Skeletal muscle cell (primary cell): ENCODE measurements around the gene NUP98.

ENCODE experiments used
- DNase-seq: peaks from one replicate; pipeline ENCODE4 v3.0.0-alpha.2; 2010; ENCODE audit warnings: low read depth
- H3K4me3 ChIP-seq: 2 replicates; pipeline ENCODE4 v1.5.1; 2011; ENCODE audit warnings: low read depth, mild to moderate bottlenecking, control low read depth, low read length, moderate library complexity

The NUP98 gene

DNA sequence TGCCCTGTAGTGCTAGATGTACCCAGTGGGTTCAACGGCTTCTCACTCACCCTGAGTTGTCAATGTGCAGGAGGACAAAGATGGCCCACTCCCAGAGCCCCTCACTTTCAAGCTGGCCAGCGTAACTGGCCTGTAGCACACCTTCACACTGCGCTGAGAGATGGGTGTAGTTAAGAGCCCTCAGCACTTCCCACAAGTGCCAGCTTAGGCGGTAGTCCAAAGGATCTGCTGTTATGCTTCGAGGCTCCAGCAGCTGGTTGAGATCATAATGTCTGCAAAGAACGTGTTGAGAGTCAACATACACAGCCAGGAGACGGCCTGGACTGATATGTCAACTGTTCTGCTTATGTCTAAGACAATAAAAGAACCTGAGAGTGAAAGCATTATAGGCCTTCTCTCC lies 111.4 kb downstream of the NUP98 start:
- H3K4me3 ChIP-seq = no peak overlapping the region
- no peak for DNase-seq

DNA sequence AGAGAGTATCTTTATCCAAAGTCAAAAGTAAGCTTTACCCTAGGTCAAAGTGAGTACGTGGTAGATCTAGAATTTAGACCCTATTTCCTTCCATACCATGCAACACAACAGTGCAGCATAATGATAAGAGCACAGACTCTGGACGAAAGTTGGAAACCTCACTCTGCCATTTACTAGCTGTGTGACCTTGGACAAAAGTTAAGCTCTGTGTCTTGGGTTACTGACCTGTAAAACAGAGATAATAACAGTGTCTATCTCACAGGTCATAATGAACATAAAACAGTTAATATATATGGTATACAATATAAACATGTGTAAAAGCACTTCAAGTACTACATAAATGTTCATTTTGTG lies 112.6 kb downstream of the NUP98 start:
- H3K4me3 ChIP-seq = no peak overlapping the region
- no peak for DNase-seq

DNA sequence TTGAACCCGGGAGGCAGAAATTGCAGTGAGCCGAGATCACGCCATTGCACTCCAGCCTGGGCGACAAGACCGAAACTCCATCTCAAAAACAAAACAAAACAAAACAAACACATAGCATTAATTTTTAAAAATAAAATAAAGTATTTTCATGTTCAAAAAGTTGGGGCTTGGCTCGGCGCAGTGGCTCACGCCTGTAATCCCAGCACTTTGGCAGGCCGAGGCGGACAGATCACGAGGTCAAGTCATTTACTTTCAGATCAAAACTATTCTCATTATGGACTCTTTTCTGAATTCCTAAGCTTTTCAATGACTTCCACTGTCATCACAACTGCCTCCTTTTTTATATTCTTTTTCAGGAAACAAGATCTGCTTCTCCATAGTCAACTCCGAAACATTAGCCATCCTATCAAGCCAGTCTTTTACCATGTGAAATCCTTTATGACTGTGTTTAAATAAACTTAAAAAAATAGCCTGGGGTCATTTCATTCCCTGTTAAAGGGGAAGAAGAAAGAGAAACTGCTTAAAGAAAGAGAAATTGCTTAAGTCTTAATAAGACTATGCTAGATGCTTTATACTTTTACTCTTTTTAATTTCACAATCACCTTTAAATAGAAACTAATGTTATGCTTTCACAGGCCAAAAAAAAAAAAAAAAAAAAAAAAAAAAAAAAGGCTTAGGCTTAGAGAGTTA lies 113.1 kb downstream of the NUP98 start:
- no peak for DNase-seq
- no peak overlapping the region for H3K4me3 ChIP-seq

DNA sequence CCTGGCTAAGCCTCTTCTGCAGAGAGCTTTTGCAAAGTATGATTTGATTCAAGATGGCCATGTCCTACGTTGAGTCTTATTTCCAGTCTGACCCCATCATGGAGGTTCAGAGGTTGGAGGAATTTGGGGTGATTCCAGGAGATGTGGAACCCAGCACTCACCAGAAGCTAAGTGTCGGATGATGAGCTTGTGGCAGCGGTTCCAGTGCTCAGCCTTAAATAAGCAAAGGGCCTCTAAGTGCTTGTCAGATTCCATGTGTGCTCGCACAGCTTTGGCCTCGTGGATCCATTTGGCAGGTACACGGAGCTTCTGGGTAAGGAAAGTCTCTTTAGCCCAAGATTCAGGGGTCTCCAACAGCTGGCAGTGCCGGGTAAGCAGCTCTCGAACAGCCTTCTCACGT lies 114.3 kb downstream of the NUP98 start:
- no peak for DNase-seq

DNA sequence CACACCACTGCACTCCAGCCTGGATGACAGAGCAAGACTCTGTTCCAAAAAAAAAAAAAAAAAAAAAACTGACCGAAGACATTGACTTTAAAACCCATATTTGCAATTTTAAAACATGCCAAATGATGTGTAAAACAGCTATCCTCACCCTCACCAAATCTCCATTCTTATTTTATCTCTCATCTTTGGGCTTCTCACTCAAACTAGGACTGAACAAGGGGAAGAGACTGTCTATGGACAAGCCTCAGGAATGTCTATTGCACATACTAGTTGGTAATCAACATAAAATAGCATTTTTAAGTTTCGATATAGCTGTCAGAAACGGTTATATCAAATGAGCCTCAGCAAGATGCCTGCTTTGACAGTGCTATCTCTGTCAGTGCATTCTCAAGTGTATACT lies 118.3 kb downstream of the NUP98 start:
- no peak overlapping the region for H3K4me3 ChIP-seq
- no peak for DNase-seq

More for the DNA sequence above, 114.3 kb downstream of the NUP98 start:
- no peak overlapping the region for H3K4me3 ChIP-seq

DNA sequence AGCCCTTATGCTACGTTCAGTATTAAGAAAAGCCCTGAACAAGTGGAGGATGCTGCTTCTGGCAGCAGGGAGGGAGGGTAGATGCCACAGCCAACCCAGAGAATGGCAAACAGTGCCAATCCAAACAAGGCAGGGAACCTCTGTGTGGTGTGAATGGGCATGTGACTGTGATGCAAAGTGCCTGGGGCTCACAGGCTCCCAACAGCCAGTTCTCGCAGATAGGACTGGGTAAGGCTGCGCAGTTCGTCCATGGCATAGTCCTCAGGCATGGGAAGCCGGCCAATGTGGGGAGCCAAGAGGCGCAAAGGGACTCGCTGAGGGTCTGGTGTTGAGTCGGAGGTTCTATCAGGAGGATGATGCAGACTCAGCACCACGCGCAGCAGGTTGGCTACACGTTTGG lies 121.4 kb downstream of the NUP98 start:
- H3K4me3 ChIP-seq = no peak overlapping the region
- DNase-seq = no peak

DNA sequence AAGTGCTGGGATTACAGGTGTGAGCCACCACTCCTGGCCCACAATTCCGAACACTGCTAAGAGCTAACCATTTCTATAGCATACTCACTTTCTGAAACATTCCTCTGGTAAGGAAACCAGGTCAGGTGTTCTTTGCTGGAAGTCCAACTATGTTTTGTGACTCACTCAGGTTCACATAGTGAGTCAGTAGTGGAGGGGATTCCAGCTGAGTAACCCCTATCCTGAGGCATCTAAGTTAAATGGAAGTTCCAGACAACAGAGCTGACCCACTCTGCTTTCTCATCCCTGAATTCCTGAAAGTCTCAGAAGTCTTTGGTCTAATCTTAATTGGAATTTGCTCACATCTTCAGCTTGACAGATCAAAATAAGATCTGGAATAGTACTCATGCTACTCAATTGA lies 123.2 kb downstream of the NUP98 start:
- peak; percentile 9 for DNase-seq
- H3K4me3 ChIP-seq = no peak overlapping the region

DNA sequence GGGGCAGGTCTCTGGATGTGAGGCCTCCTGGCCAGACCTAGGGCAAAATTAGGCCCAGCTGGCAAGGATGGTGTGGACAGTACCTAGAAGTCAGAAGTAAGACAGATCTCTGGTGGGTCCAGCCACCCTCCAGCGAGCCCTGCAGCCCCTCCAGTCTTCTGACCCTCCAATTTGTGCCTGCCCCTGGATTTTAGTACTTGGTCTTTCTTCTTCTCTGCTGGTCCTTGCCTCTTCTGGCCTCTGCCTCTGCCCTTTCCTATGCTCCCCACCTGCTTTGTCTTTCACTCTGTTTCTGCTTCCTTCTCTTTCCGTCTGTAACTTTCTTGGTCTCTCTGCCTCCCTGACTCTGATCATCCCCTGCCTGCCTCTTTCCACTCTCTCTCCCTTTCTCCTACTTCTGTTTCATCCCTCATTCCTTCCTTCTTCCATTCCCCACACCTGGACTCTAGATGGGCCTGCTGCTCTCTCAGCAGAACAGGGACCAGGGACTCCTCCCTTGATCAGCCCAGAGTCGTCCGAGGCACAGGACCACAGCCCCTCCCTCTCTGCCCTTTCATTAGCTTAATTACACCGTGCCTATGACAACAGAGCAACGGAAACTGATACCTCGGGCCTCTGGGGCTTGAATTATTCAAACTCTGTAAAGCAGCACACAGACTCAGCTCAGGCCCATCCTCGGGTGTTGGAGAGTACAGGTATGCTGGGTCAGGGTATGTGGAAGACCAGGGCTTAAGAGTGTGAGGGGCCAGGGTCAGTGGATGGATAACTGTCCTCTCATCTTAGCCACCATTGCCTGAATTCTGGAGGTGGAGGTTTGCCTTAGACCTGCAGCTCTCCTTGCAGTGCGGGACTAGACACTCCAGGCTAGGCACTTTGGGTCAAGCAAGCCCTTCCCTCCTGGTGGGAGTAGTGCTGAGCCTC lies 125.8 kb downstream of the NUP98 start, which contains the start of gene CHRNA10:
Gene CHRNA10, minus strand, starts transcription at position 51 of the 921 bp plus-strand sequence. CDS start 72 bp downstream, outside the sequence.
- DNase-seq = no peak
- H3K4me3 ChIP-seq = no peak within 1 kb of the TSS

DNA sequence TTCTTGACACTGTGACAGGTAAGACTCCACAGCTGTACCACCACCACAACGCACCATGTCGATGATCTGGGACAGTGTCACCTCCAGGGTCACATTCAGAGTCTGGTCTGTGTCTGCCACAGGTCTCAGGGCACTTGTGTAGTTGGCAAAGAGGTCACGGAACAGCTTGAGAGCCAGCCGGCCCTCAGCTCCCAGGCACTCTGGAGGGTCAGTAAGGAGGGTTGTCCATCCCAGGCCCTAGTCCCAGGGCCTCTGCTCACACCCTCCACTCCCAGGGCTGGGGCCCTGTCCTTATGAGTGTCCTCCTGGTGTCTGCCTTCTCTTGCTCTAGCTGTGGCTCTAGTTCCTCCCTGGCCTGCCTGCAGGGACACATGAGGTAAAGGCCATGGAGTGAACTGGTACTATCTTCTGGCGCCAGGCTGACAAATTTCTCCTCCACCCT lies 127.6 kb downstream of the NUP98 start:
- no peak overlapping the region for H3K4me3 ChIP-seq
- no peak for DNase-seq

DNA sequence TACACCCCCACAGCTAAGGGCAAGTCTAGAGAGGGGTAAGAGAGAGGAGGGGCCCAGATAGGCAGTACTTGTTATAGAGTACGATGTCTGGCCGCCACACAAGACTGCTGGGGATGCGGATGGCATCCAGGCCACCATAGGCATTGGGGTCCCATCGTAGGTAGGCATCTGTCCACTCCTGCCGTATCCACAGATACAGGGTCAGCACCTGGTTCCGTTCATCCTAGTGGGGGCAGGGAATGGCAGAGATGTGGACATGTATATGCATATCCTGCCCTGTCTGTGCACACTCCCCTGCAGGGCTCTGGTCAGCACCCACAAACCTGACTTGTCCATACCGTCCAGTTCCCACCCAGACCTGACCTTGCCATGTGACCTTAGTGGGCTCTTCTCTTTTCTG lies 128.2 kb downstream of the NUP98 start:
- DNase-seq = no peak
- no peak overlapping the region for H3K4me3 ChIP-seq

DNA sequence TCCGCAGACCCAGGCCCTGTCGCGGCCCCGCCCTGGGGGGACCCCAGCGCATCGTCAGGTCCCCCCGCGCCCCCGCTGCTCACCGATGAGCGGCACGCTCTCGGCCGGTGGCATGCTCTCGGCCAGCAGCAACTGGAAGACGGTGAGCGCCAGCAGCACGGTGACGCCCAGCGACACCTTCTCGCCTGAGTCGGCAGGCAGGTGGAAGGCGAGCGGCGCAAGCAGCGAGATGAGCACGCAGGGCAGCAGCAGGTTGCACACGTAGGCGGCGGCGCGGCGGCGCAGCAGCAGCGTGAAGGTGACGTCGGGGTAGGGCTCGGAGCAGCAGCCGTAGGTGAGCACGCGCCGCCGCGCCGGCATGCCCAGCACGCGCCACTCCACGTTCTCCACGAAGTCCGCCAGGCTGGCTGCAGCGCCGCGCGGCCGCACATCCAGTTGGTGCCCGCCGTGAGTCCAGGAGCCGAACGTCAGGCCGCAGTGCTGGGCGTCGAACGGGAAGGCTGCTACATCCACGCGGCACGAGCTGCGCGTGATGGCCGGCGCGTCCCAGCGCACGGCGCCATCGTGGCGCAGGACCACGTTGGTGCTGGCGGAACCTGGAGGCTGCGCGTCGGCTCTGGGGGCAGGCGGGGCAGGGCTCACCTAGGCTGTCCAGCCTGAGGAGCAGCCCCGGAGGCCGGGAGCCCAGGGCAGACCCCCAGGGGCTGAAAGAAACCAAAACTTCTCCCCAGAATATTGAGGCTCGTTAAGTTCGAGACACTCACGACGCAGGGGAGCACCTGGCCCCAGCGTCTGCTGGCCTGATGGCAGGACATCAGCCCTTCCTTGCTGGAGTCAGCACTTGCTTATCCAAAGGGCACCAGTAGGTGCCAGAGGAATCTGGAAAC lies 130.0 kb downstream of the NUP98 start:
- no peak overlapping the region for H3K4me3 ChIP-seq
- DNase-seq = no peak

DNA sequence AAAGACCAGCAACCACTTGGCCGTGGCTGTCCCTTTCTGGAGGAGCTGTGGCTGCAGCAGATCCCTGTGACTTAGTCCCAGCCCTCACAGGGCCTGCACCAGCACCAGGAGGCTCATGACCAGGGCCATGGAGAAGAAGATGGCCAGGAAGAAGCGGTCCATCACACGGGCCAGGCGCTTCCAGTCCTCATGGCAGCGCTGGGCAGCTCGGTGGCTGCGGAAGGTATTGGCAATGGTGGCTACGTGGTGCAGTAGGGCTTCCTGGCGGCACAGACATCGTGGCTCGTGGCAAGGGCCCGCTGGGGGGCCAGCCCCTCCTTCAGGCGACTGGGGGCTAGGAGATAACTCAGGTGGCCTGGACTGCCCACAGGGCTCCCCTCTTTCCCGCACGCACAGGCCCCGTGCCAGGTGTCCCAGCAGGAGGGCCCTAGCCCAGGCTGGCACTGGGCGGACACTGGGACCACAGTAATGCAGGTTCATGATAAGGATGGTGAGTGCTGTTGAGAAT lies 131.3 kb downstream of the NUP98 start:
- DNase-seq = no peak
- no peak overlapping the region for H3K4me3 ChIP-seq

DNA sequence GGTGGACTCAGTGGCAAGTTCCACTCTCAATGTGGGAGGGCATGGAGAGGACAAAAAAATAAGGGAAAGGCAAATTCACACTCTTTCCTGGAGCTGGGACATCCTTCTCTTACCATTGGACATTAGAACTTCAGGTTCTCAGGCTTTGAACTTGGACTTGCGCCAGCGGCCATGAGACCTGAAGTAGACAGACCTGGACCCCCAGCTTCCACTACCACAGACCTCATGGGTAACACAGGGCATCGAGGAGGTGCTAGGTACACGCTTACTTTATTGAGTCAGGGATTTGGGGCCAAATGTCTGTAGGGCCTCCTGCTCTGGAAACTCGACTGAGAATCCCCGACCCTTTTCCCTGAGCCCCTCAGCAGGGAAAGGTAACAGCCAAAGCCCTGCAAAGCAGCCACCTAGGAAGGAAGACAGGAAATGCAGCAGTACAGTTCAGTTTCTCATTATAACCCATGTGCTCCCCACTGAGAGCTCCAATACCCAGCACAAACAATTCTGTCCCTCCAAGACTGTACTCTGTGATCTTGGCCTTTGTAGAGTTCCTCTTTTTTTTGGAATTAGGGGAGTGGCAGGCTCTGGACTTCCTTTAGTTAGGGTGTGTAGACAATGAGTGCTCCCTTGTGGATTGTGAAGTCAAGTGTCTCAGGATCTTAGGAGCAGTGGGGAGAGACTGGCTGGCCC lies 131.9 kb downstream of the NUP98 start:
- H3K4me3 ChIP-seq = no peak overlapping the region

DNA sequence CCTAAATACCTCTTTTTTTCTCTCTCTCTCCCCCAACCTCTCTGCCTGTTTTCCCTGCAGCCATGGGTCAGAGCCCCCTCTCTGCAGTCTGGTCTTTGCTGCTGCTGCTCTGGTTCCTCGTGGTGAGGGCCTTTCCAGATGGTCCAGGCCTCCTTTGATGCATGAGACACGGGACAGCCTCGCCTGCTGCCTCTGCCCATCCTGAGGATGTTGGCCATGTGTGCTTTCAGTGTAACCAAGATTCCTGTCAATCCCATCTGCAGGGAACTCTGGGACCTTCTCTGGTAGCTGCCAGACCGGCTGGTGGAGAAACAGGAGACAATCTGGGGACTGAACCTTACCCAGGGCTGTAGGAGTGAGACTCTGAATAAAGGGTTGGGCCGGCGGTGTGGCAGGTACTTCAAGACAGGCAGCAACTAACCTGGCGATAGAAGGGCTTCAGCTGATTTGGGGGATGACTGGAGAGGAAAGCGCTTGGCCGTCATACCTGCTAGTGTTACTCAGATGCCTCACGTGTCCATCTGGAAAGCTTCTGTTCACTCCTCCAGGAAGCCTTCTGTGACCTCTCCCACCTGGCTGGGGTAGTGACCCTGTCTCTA lies 133.2 kb downstream of the NUP98 start:
- DNase-seq = no peak
- H3K4me3 ChIP-seq = no peak overlapping the region

More for the DNA sequence above, 131.9 kb downstream of the NUP98 start:
- DNase-seq = no peak

DNA sequence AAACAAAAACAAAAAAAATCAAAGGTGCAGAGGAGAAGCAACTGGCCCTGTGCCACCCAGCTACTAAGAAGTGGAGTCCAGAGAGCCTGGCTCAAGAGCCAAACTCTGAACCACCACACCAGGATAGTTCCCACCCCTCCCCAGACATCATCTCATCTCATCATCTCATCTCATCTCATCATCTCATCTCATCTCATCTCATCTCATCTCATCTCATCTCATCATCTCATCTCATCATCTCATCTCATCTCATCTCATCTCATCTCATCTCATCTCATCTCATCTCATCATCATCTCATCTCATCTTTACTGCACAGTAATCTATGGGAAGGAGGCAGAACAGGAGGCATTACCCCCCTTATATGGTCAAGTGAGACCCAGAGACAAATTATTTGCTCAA lies 134.5 kb downstream of the NUP98 start:
- H3K4me3 ChIP-seq = no peak overlapping the region

DNA sequence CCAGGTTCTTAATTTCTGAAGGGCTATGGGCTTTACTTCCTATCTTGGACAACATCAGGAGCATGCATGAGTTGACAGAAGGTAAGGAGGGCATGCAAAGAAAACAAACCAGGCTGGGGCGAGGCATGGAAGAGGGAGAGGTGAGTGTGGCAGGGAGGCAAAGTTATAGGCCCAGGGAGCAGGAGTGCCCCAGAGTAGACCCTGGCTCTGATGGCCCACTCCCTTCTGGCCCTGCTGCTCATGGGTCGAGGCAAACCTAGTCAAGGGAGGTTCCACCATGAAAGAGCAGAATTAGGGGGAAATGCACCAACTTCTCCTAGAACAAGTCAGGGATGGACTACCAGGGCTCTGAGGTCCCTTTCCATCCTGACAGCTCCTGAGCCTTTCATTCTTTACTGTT lies 136.4 kb downstream of the NUP98 start:
- H3K4me3 ChIP-seq = no peak overlapping the region
- DNase-seq = no peak

More for the DNA sequence above, 134.5 kb downstream of the NUP98 start:
- no peak for DNase-seq

DNA sequence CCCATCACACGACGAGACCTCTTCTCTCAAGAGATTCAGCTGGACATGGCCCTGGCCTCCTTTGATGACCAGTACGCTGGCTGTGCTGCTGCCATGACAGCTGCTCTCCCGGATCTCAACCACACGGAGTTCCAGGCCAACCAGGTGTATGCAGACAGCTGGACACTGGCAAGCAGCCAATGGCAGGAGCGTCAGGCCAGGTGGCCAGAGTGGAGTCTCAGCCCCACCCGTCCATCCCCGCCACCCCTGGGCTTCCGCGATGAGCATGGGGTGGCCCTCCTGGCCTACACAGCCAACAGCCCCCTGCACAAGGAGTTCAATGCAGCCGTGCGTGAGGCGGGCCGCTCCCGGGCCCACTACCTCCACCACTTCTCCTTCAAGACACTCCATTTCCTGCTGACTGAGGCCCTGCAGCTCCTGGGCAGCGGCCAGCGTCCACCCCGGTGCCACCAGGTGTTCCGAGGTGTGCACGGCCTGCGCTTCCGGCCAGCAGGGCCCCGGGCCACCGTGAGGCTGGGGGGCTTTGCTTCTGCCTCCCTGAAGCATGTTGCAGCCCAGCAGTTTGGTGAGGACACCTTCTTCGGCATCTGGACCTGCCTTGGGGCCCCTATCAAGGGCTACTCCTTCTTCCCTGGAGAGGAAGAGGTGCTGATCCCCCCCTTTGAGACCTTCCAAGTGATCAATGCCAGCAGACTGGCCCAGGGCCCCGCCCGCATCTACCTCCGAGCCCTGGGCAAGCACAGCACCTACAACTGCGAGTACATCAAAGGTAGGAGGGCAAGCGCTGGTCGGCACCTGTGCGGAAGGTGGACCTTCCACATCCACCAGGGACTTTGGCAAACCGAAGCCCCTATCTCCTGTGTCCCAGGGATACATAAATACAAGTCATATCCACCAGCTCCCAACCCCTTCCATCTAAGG lies 137.5 kb downstream of the NUP98 start:
- no peak for DNase-seq
- H3K4me3 ChIP-seq = no peak overlapping the region

DNA sequence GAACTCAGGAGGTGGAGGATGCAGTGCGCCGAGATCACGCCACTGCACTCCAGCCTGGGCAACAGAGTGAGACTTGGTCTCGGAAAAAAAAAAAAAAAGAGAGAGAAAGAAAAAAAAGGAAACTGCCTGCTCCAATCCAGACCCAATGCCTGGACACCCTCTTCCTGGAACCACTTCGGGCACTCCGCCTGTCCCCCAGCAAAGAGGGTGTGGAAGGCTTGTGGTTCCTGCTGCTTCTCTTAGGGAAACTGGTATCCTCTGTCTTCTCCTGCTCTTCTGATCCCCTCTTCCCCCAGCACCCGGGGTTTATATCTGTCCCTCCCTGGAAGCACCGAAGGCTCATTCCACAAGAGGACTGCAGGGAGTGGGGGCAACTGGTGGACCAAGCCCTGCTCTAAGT lies 139.1 kb downstream of the NUP98 start:
- DNase-seq = no peak

More for the DNA sequence above, 139.1 kb downstream of the NUP98 start:
- no peak overlapping the region for H3K4me3 ChIP-seq
